DMS153 treated with DMSO at 0.1 percent for 48 hours (cell line): ENCODE data around the gene DLGAP1.
"Not testable (repeated sequence)": the region's sequence is repeated elsewhere in the genome, so short reads cannot be mapped to it uniquely, and the experiment has no call there.

Source experiments
- DNase-seq: peaks from one replicate; lab custom pipeline; 2025; ENCODE audit not compliant: unreplicated experiment; lab: John Stamatoyannopoulos, UW

The DLGAP1 gene

GRCh38 chr18:3597409-3598357, 857.4 kb downstream of the DLGAP1 start:
- no peak for DNase-seq

- DNase-seq: peak; percentile 6
These were observed 858.3 kb downstream of the DLGAP1 start for GRCh38 chr18:3596637-3597384.

GRCh38 chr18:3596324-3596636, 858.8 kb downstream of the DLGAP1 start:
- no peak for DNase-seq

GRCh38 chr18:3595369-3596273, 859.5 kb downstream of the DLGAP1 start:
- DNase-seq: no peak

- DNase-seq: no peak
These were observed 860.2 kb downstream of the DLGAP1 start for GRCh38 chr18:3594760-3595368.

GRCh38 chr18:3593904-3594759, 861.0 kb downstream of the DLGAP1 start:
- DNase-seq: peak; percentile 58

GRCh38 chr18:3593381-3593903, 861.7 kb downstream of the DLGAP1 start:
- no peak for DNase-seq

- no peak for DNase-seq
These were observed 862.2 kb downstream of the DLGAP1 start for GRCh38 chr18:3592864-3593263.

GRCh38 chr18:3590096-3590630, 864.9 kb downstream of the DLGAP1 start:
- DNase-seq: no peak

- peak; percentile 40 for DNase-seq
These were observed 869.2 kb downstream of the DLGAP1 start for GRCh38 chr18:3585656-3586509.

GRCh38 chr18:3584897-3585460, 870.1 kb downstream of the DLGAP1 start:
- no peak for DNase-seq

- no peak for DNase-seq
These were observed 870.7 kb downstream of the DLGAP1 start for GRCh38 chr18:3584266-3584861.

- no peak for DNase-seq
These were observed 871.2 kb downstream of the DLGAP1 start for GRCh38 chr18:3583873-3584247.

- not testable (repeated sequence) for DNase-seq
These were observed 871.8 kb downstream of the DLGAP1 start for GRCh38 chr18:3583106-3583872.

- DNase-seq: no peak
These were observed 873.2 kb downstream of the DLGAP1 start for GRCh38 chr18:3581890-3582289.

- DNase-seq: not testable (repeated sequence)
These were observed 874.5 kb downstream of the DLGAP1 start for GRCh38 chr18:3580523-3581025.

GRCh38 chr18:3579701-3580100, 875.4 kb downstream of the DLGAP1 start:
- DNase-seq: no peak
